Sigmoid colon (tissue), 4 donors: ENCODE measurements around the gene GDPD5.

ENCODE experiments used
- EP300 ChIP-seq, 4 donors: sonication (generic); formaldehyde crosslinking; IDR thresholded peaks; one replicate each; pipeline ENCODE4 v1.6.1; 2017; ENCODE audit warnings: antibody characterized with exemption in 4 of 4
- TF ChIP-seq, protein P1 (sequence below), 4 experiments: fragments of 450-650 bp in 3 of 4; fragments of 200-600 bp in 1 of 4; IDR thresholded peaks; one replicate each; pipeline ENCODE4 v1.5.1; 2016 to 2019; ENCODE audit warnings: antibody characterized with exemption in 4 of 4, mild to moderate bottlenecking in 3 of 4, moderate library complexity in 2 of 4

DNA sequence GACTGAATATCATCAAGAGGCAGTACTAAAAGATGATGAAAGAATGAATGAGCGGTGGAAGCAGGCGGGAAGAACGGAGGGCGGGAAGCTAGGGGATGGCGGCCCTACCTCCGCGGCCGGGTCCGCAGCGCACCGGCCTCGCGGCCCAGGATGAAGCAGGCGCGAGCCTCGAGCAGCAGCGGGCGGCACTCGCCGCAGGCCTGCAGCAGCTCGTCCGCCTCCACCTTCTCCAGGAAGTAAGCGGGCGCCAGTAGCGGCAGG lies 96.2 kb downstream of the GDPD5 start:
- TF ChIP-seq, protein P1, sequence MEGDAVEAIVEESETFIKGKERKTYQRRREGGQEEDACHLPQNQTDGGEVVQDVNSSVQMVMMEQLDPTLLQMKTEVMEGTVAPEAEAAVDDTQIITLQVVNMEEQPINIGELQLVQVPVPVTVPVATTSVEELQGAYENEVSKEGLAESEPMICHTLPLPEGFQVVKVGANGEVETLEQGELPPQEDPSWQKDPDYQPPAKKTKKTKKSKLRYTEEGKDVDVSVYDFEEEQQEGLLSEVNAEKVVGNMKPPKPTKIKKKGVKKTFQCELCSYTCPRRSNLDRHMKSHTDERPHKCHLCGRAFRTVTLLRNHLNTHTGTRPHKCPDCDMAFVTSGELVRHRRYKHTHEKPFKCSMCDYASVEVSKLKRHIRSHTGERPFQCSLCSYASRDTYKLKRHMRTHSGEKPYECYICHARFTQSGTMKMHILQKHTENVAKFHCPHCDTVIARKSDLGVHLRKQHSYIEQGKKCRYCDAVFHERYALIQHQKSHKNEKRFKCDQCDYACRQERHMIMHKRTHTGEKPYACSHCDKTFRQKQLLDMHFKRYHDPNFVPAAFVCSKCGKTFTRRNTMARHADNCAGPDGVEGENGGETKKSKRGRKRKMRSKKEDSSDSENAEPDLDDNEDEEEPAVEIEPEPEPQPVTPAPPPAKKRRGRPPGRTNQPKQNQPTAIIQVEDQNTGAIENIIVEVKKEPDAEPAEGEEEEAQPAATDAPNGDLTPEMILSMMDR (IDR thresholded peaks at IDR 0.05) = no peak
- no peak for TF ChIP-seq EP300 (IDR thresholded peaks at IDR 0.05)
